ENCODE measurements around the gene LRRC8C. TPM values are rescaled to one million over a fixed set of nuclear protein-coding genes. Genes with fewer than 3 reads are reported as not detected.

Gene LRRC8C
- total and polyA plus RNA-seq, 2 of the 8 experiments (the other 6 are each of a cell fraction or from before 2014, with no cell fraction given) = 1.1 to 2.1 TPM

DNA sequence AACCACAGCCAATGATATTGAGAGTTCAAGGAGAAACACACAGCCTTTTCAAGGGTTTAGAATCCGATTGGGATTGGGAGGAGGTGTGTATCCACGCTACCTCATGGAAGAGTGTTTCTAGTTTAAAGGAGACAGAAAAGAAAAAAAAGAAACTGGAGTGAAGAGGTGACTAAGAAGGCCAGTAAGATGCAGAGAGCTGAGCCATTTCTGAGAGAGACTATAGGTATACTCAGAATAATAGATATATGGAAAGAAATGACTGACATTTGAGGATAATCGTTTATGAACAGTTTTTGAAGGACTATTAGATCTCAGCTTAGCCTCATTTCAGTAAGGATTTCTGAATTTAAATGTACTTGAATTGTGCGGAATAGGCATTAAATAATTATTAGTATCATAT lies 42.8 kb downstream of the LRRC8C start (continued):
- no peak for TF ChIP-seq CHD7 (IDR thresholded peaks at IDR 0.05; ENCODE audit: insufficient replicate concordance, low read length)

Data from H1 (cell line).